GM06990 (cell line): ENCODE measurements around the gene SBSN.

Experiments
- DNase-seq: peaks from one replicate; pipeline ENCODE4 v3.0.0-alpha.2; 2011; ENCODE audit not compliant: insufficient read length; ENCODE audit errors: extremely low read depth
- H3K27me3 ChIP-seq: replicated peaks from 2 replicates; pipeline ENCODE4 v1.6.0; 2011; ENCODE audit warnings: low read length; ENCODE audit not compliant: control insufficient read depth, insufficient read depth
- H3K36me3 ChIP-seq: 2 replicates; pipeline ENCODE4 v1.5.1; 2011; ENCODE audit warnings: low read length; ENCODE audit not compliant: control insufficient read depth, insufficient read depth
- H3K4me3 ChIP-seq: replicated peaks from 2 replicates; pipeline ENCODE4 v1.5.1; 2011; ENCODE audit warnings: low read depth, mild to moderate bottlenecking, control low read depth, low read length
- CTCF ChIP-seq: IDR thresholded peaks from 2 replicates; pipeline ENCODE4 v1.5.1; 2011; ENCODE audit warnings: low read length, control low read depth, mild to moderate bottlenecking, inconsistent platforms; ENCODE audit not compliant: insufficient read depth, poor library complexity, severe bottlenecking

Gene SBSN

GRCh38 chr19:35551091-35551810 lies 23.1 kb upstream of the SBSN start:
- no peak for TF ChIP-seq CTCF
- Histone ChIP-seq H3K4me3 (no peak overlapping the region), H3K36me3 (peaks cover 6% of the 10 kb centered on the region; the same call in 1 of the 2 replicates), H3K27me3 (no peaks in the 10 kb centered on the region)
- DNase-seq = no peak

GRCh38 chr19:35549879-35550523 lies 21.9 kb upstream of the SBSN start:
- no peak overlapping the region for H3K4me3 ChIP-seq
- H3K27me3 ChIP-seq = no peaks in the 10 kb centered on the region
- peaks cover 6% of the 10 kb centered on the region; the same call in 1 of the 2 replicates for H3K36me3 ChIP-seq
- no peak for TF ChIP-seq CTCF
- DNase-seq = no peak

- TF ChIP-seq CTCF = peak; percentile 67
- Histone ChIP-seq H3K4me3 (no peak overlapping the region), H3K36me3 (peaks cover 6% of the 10 kb centered on the region; the same call in 1 of the 2 replicates), H3K27me3 (no peaks in the 10 kb centered on the region)
- peak; percentile 46 for DNase-seq
Measured at GRCh38 chr19:35549174-35549788, 21.2 kb upstream of the SBSN start.

DNA sequence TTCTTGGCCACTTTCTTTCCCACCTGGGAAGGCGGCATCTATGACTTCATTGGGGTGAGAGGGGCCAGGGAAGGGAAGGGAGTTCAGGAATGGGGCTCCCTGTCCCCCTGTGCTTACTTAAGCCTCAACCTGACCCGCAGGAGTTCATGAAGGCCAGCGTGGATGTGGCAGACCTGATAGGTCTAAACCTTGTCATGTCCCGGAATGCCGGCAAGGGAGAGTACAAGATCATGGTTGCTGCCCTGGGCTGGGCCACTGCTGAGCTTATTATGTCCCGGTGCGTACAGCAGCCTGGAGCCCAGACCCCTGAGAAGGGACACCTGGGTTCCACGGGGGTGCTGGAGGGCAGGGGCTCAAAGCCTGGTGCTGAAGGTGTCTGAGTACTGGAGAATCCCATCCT lies 18.4 kb upstream of the SBSN start:
- H3K36me3 ChIP-seq = peaks cover 9% of the 10 kb centered on the region

DNA sequence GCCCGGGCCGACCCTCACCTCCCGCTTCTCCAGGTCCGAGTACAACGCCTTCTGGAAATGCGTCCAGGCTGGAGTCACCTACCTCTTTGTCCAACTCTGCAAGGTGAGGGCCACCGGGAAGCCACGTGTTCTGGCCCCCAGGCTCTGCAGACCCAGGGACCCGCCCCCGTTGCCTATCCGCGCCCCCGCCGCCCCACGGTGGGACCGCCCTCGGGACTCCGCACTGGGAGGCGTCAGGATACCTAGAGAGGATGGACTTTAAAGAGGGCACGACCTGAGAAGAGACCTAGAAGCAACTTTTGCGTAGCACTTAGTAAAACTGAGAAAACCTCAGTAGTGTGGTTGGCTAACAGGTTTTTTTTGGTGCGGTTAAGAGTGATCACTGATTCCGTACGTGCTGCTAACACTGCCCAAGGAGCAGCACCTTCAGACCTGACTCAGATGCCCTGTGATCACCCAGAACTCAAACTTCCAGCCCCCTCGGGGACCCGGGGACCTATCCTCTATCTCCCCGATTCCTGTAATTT lies 17.8 kb upstream of the SBSN start:
- peak; percentile 77 for DNase-seq
- TF ChIP-seq CTCF = no peak
- Histone ChIP-seq H3K27me3 (no peaks in the 10 kb centered on the region), H3K4me3 (peak overlapping the region; percentile 78), H3K36me3 (peaks cover 9% of the 10 kb centered on the region)

More for the DNA sequence above, 18.4 kb upstream of the SBSN start:
- H3K4me3 ChIP-seq = peak overlapping the region; percentile 78
- H3K27me3 ChIP-seq = no peaks in the 10 kb centered on the region
- no peak for TF ChIP-seq CTCF
- DNase-seq = no peak
